ENCODE results near the gene BAIAP3. TPM values are rescaled to one million over a fixed set of nuclear protein-coding genes. Genes with fewer than 3 reads are reported as not detected.

The BAIAP3 gene
- total and polyA plus RNA-seq, 2 of the 4 experiments (the other 2 are of a cell fraction): 0.36 to 0.65 TPM

DNA sequence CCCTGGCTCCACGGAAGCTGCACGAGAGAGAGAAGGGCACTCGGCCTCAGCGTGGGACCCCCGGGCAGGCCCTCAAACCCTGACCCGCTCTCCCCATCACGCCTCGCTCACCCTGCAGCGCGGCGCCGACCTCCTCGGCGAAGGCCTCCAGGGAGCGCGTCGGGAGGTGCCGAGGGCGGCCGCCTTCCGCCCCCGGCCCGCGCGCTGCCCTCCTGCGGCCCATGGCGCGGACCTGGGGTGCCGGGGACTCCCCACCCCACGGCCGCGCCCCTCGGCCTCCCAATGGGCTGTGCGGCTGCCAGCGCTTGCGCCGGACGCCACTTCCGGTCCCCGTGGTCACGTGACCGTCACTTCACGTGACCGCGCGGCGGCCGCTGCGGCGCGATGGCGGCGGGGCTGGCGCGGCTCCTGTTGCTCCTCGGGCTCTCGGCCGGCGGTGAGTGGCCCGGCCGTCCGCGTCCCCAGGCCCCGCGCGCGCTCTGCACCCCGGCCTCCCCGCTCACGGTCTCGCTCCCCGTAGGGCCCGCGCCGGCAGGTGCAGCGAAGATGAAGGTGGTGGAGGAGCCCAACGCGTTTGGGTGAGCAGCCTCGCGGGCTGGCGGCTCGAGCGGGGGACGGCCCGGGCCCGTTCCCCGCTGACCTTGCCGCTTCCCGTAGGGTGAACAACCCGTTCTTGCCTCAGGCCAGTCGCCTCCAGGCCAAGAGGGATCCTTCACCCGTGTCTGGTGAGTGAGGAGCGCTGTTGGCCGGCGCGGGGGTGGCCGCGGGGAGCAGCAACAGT is 18.3 kb downstream of the BAIAP3 start, which contains the start of the genes GNPTG and TSR3 (continued):
- TF ChIP-seq, protein P1, sequence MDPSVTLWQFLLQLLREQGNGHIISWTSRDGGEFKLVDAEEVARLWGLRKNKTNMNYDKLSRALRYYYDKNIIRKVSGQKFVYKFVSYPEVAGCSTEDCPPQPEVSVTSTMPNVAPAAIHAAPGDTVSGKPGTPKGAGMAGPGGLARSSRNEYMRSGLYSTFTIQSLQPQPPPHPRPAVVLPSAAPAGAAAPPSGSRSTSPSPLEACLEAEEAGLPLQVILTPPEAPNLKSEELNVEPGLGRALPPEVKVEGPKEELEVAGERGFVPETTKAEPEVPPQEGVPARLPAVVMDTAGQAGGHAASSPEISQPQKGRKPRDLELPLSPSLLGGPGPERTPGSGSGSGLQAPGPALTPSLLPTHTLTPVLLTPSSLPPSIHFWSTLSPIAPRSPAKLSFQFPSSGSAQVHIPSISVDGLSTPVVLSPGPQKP (IDR thresholded peaks at IDR 0.05; ENCODE audit: borderline replicate concordance, low read depth, low read length): 0 out of 2 replicates have a peak, but pooled peaks have one; percentile 79
- TF ChIP-seq CHD1 (IDR thresholded peaks at IDR 0.05; ENCODE audit: low read depth, low read length): no peak

DNA sequence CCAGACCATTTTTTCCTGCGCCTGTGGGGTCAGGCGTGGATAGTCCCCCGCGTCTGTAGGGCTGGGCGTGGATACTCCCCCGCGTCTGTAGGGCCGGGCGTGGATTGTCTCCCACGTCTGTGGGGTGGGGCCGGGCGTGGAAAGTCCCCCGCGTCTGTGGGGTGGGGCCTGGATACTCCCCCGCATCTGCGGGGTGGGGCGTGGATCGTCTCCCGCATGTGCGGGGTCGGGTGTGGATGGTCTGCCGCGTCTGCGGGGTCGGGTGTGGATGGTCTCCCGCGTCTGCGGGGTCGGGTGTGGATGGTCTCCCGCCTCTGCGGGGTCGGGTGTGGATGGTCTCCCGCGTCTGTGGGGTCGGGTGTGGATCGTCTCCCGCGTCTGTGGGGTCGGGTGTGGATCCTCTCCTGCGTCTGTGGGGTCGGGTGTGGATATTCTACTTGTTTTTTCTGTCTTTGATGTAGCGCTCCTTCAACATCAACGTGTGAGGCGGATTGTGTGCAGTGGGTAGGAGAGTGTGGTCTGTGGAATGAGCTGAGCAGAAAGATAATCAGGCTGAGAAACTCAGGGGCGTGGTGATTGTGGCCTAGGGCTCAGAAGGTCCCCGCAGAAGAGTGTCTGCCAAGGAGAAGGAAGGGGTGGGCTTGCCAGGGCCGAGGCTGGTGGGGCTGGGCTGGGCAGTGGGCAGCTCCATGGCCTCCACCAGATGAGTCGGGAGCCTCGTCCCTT is 21.5 kb downstream of the BAIAP3 start:
- Histone ChIP-seq H3K79me1 (ENCODE audit: low read depth in 1 of 2, low read length in 2 of 2) (peaks cover 32 to 84% of the 10 kb centered on the region in 2 experiments), H4K91ac (ENCODE audit: insufficient read depth, low read depth, low read length) (no peak overlapping the region), H3K56ac (ENCODE audit: extremely low read depth, insufficient read depth, low read length) (no peak overlapping the region), H2AFZ (replicated peaks; ENCODE audit: low read length, poor library complexity) (no peak overlapping the region), H4K5ac (ENCODE audit: low read depth, low read length) (no peak overlapping the region), H2BK15ac (ENCODE audit: low read depth, low read length) (no peak overlapping the region), H2BK120ac (ENCODE audit: low read depth, low read length) (no peak overlapping the region), H3K9ac (ENCODE audit: low read depth, low read length) (no peak overlapping the region), H3K36me3 (ENCODE audit: control insufficient read depth, insufficient read depth, low read length) (peaks cover 6% of the 10 kb centered on the region; the same call in 1 of the 2 replicates), H4K20me1 (ENCODE audit: insufficient read depth, low read length) (peaks cover 38% of the 10 kb centered on the region), H2AK9ac (replicated peaks; ENCODE audit: low read depth, low read length, poor library complexity) (no peak overlapping the region), H2BK20ac (ENCODE audit: low read depth, low read length) (no peak overlapping the region), H3K27me3 (ENCODE audit: control insufficient read depth, insufficient read depth, low read length) (no peaks in the 10 kb centered on the region), H3K4ac (ENCODE audit: low read depth, low read length) (no peak overlapping the region), H2AK5ac (ENCODE audit: low read depth, low read length) (no peak overlapping the region), H3K4me1 (ENCODE audit: control insufficient read depth, insufficient read depth, low read length) (peaks cover 14% of the 10 kb centered on the region), H3K4me2 (ENCODE audit: low read depth, low read length) (no peak overlapping the region), H3K14ac (replicated peaks; ENCODE audit: low read depth, low read length) (no peak overlapping the region), H4K8ac (ENCODE audit: low read depth in 2 of 2, low read length in 2 of 2) (no peak overlapping the region), H3K4me3 (ENCODE audit: insufficient read depth, low read depth, low read length) (no peak overlapping the region), H3K27ac (ENCODE audit: insufficient read depth, low read length) (no peak overlapping the region), H3K9me1 (ENCODE audit: insufficient read depth, low read length) (peaks cover 7% of the 10 kb centered on the region), H2BK5ac (ENCODE audit: low read depth, low read length, poor library complexity, severe bottlenecking) (no peak overlapping the region), H3K9me3 (ENCODE audit: control insufficient read depth, insufficient read depth, low read length) (no peaks in the 10 kb centered on the region), H3K18ac (ENCODE audit: low read depth, low read length) (no peak overlapping the region), H3K23ac (ENCODE audit: low read depth, low read length) (no peak overlapping the region)
- dilution Hi-C loops (cut with HindIII; ENCODE audit: low sequenced_read_pairs, unreplicated experiment) (no loop called here), intact Hi-C loops (cut with micrococcal nuclease) (no loop called here), in situ Hi-C loops (cut with MboI; ENCODE audit: low sequenced_read_pairs) (no loop called here)
- no peak for ATAC-seq (ENCODE audit: low read depth)
- WGBS, 2 experiments (ENCODE audit: extremely low coverage in 2 of 2, insufficient read length in 1 of 2): 94% methylated on average over 27 of the region's 49 CpGs; no CpG with 5 or more reads in 1 of the 2 experiments
- ChIA-PET CTCF (no interaction called here), POLR2A (ENCODE audit: unreplicated experiment) (no interaction called here)
- DNase-seq: no peak
- no TSS peak for BruUV-seq (replicated peaks)
- no peak for TF ChIP-seq RFX5 (IDR thresholded peaks at IDR 0.05; ENCODE audit: low read depth, low read length)
- TF ChIP-seq, protein P1 (IDR thresholded peaks at IDR 0.05; ENCODE audit: borderline replicate concordance, low read depth, low read length): no peak
- no peak for TF ChIP-seq CHD1 (IDR thresholded peaks at IDR 0.05; ENCODE audit: low read depth, low read length)
- TF ChIP-seq MXI1 (IDR thresholded peaks at IDR 0.05; ENCODE audit: borderline replicate concordance, low read depth, low read length): no peak
- no peak for TF ChIP-seq BHLHE40 (IDR thresholded peaks at IDR 0.05; ENCODE audit: low read depth, low read length)
- TF ChIP-seq POLR2A (IDR thresholded peaks at IDR 0.05; ENCODE audit: low read depth, low read length): no peak
- TF ChIP-seq SMC3 (IDR thresholded peaks at IDR 0.05; ENCODE audit: low read depth, low read length): no peak
- no peak for TF ChIP-seq MAFK (IDR thresholded peaks at IDR 0.05; ENCODE audit: low read depth, low read length)
- TF ChIP-seq, protein P2, sequence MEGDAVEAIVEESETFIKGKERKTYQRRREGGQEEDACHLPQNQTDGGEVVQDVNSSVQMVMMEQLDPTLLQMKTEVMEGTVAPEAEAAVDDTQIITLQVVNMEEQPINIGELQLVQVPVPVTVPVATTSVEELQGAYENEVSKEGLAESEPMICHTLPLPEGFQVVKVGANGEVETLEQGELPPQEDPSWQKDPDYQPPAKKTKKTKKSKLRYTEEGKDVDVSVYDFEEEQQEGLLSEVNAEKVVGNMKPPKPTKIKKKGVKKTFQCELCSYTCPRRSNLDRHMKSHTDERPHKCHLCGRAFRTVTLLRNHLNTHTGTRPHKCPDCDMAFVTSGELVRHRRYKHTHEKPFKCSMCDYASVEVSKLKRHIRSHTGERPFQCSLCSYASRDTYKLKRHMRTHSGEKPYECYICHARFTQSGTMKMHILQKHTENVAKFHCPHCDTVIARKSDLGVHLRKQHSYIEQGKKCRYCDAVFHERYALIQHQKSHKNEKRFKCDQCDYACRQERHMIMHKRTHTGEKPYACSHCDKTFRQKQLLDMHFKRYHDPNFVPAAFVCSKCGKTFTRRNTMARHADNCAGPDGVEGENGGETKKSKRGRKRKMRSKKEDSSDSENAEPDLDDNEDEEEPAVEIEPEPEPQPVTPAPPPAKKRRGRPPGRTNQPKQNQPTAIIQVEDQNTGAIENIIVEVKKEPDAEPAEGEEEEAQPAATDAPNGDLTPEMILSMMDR (conservative IDR thresholded peaks at IDR 0.05; ENCODE audit: low read depth, low read length): no peak
- TF ChIP-seq RCOR1 (IDR thresholded peaks at IDR 0.05; ENCODE audit: insufficient replicate concordance, low read length): no peak

Measured in IMR-90 (cell line).